GM12873 (cell line): ENCODE results near the gene NCOA4.

Experiments used
- TF ChIP-seq, protein P1 (sequence below): IDR thresholded peaks from 2 replicates; pipeline ENCODE4 v1.5.1; 2012; ENCODE audit warnings: low read depth, mild to moderate bottlenecking, moderate library complexity, low read length, control low read depth; ENCODE audit not compliant: insufficient read depth; ENCODE audit errors: missing control alignments

Gene NCOA4

DNA sequence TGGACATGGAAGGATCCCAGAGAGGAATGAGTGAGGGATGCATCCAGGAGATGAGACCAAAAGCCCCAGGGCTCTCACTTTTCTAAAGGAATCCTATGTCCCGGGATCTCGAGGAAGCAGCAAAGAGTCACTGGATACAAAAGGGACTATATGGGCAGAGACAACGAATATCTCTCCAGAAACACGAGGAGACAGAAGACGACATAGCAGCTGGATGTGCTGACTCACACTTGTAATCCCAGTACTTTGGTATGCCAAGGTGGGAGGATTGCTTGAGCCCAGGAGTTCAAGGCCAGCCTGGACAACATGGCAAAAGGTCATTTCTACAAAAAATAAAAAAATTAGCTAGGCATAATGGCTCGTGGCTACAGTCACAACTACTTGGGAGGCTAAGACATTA, 40.3 kb upstream of the NCOA4 start:
- TF ChIP-seq, protein P1, sequence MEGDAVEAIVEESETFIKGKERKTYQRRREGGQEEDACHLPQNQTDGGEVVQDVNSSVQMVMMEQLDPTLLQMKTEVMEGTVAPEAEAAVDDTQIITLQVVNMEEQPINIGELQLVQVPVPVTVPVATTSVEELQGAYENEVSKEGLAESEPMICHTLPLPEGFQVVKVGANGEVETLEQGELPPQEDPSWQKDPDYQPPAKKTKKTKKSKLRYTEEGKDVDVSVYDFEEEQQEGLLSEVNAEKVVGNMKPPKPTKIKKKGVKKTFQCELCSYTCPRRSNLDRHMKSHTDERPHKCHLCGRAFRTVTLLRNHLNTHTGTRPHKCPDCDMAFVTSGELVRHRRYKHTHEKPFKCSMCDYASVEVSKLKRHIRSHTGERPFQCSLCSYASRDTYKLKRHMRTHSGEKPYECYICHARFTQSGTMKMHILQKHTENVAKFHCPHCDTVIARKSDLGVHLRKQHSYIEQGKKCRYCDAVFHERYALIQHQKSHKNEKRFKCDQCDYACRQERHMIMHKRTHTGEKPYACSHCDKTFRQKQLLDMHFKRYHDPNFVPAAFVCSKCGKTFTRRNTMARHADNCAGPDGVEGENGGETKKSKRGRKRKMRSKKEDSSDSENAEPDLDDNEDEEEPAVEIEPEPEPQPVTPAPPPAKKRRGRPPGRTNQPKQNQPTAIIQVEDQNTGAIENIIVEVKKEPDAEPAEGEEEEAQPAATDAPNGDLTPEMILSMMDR = no peak

DNA sequence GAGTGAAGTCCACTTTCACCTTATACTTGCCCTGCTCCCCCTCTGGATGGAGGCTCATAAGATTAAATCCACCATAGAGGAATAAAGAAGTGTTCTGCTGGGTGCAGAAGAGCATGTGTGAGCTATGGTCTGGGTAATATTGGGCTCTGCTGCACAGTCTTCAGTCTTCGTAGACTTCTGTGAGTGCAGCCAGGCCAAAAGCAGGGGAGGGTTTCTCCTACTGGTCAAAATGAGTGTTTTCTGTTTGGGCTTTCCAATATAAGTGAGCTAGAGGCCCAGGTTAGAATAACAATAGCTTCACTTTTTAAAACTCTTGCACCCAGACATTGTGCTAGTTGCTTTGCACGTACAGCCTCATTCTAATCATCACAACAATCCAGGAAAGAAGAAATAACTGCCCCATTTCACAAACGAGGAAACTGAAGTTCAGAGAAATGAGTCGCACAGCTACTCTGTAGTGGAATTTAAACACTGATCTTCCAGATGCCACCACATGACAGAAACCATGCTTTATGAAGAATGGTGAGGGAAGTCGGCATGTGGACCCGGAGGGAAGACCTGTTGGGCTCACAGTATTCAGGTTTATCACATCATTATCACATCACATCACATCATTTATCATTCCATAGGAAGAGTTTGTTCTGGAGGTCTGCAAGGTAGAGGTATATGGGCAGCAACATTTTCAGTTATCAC, 39.5 kb upstream of the NCOA4 start:
- TF ChIP-seq, protein P1 = no peak

DNA sequence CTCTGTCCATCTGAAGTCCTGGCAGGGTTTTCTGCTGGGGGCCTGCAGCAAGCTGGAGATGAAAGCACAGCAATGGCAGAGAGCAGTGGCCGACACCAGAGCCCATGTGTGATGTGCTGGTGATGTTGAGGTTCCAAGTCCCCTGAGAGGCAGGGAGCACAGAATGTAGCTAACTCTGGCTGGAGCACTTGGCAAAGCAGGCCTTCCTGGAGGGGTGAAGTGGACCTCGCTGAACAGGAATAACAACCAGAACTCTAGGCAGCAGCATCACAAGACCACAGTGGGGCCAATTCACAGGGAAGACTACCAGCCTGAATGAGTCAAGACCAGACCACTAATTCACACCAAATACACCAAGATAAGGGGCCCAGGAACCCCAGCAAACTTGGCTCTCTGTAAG, 38.5 kb upstream of the NCOA4 start:
- TF ChIP-seq, protein P1 = no peak

DNA sequence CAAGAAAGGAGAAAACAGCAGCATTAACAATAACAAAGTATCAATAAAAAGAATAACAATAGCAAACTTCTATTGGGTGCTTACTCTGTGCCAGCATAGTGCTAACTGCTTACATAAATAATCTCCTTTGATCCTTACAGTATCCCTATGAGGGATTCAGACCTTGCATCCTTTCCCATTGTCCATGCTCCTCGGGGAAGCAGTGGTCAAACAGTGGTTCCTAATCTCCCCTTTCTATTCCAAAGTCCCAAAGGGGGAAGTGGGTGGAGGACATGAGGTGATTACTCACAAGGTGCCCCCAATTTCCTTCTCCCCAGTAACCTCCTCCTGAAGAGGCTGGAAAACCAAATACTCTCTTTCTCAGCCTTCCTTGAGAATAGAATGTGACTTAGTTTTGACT, 37.7 kb upstream of the NCOA4 start:
- TF ChIP-seq, protein P1 = no peak

DNA sequence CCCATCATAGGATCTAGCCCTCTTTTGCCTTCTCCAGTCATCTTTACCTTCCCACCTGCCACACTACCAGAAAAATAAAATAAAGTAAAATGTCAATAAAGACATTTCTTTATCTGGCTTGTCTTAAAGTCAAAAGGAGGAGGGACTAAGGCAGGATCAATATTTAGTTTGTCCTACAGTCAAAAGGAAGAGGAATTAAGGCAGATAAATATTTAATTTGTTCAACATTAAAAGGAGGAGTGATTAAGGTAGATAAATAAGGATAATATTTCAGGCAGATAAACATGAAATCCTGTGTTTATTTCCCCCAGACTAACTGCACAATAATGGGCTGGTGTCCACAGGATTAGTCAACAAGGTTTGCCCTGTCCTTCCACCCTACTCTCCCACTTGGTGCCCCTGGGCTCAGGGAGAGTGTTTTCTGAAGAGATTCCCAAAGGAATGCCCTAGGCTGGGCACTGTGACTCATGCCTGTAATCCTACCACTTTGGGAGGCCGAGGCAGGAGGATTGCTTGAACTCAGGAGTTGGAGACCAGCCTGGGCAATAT, 33.9 kb upstream of the NCOA4 start:
- TF ChIP-seq, protein P1 = no peak

DNA sequence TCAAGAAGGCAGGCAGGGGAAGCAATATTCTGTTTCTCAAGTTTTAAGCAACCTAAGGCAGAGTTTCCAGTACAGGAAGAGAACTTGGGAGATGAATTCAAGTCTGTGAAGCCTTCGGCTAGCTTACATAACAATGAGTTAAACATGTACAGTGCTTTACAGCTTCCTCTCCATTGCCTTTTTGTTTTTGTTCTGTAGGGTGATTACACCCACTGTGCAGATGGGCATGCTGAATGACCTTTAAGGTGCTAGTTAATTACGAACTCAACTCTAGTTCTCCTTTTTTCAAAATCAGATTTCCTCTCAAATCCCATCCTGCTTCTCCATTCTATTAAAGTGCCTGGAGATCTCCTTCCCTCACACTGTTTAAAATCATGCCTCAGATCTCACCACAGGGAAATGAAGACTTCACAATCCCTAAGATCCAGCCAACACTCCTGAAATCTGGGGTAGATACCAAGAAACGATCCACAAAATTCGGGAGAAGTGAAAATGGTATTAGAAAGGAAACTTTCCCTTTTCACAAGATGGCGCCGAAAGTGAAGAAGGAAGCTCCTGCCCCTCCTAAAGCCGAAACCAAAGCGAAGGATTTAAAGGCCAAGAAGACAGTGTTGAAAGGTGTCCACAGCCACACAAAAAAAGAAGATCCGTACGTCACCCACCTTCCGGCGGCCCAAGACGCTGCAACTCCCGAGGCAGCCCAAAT, 32.5 kb upstream of the NCOA4 start:
- TF ChIP-seq, protein P1 = no peak

DNA sequence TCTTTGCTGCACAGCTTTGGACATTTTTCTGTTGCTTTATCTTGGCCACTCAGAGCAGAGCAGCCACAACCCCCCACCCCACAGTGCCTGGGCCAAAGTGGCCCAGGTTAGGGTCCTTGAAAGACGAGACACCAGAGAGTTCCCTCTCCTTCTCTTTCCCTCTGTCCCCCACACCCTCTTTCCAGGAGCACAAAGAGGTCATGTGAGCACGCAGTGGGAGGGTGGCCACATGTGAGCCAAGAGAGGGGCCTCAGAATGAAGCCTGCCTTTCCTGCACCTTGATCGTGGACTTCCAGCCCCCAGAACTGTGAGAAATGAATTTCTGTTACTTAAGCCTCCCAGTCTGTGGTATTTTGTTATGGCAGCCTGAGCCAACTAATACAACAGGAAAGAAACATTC, 30.3 kb upstream of the NCOA4 start:
- TF ChIP-seq, protein P1 = no peak
